Measurements from ENCODE around the gene VBP1.

DNA sequence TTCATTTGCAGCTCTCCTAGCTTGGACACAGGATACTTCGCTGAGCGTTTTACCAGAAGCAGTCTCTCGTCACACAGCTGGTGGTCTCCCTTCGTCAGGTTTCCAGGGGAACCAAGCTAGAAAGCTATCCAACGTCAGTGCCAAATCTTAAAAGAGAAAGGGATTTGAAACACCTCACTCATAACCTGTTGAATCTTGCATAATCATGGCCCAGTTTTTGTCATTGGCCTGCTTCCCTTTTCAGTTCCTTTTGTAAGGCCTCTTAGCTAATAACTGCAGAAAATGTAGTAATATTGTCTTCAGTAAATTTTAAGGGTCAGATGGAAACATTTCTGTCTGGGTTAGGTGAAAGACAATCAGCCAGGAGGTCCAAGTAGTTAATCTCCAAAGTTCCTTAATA lies 26.0 kb downstream of the VBP1 start:
- TF ChIP-seq GABPA (IDR thresholded peaks at IDR 0.05; ENCODE audit: borderline replicate concordance, insufficient read depth, low read length): no peak
- TF ChIP-seq, protein P1, sequence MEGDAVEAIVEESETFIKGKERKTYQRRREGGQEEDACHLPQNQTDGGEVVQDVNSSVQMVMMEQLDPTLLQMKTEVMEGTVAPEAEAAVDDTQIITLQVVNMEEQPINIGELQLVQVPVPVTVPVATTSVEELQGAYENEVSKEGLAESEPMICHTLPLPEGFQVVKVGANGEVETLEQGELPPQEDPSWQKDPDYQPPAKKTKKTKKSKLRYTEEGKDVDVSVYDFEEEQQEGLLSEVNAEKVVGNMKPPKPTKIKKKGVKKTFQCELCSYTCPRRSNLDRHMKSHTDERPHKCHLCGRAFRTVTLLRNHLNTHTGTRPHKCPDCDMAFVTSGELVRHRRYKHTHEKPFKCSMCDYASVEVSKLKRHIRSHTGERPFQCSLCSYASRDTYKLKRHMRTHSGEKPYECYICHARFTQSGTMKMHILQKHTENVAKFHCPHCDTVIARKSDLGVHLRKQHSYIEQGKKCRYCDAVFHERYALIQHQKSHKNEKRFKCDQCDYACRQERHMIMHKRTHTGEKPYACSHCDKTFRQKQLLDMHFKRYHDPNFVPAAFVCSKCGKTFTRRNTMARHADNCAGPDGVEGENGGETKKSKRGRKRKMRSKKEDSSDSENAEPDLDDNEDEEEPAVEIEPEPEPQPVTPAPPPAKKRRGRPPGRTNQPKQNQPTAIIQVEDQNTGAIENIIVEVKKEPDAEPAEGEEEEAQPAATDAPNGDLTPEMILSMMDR (IDR thresholded peaks at IDR 0.05; ENCODE audit: control extremely low read depth in 1 of 3, insufficient read depth in 1 of 3, low read depth in 1 of 3, low read length in 3 of 3): no peak

Measured in H1 (cell line).